Activated CD4-positive, alpha-beta T cell treated with anti-CD3 and anti-CD28 coated beads, Interleukin-2, Interleukin-6, amounts not matched to agents 100 ng/mL and 50 ng/mL, durations not matched to agents 16 hours and 8 hours (primary cell): ENCODE results near the gene TSPEAR.

Experiments used
- DNase-seq: peaks from one replicate; pipeline ENCODE4 v3.0.0-alpha.2; 2020

Gene TSPEAR

DNA sequence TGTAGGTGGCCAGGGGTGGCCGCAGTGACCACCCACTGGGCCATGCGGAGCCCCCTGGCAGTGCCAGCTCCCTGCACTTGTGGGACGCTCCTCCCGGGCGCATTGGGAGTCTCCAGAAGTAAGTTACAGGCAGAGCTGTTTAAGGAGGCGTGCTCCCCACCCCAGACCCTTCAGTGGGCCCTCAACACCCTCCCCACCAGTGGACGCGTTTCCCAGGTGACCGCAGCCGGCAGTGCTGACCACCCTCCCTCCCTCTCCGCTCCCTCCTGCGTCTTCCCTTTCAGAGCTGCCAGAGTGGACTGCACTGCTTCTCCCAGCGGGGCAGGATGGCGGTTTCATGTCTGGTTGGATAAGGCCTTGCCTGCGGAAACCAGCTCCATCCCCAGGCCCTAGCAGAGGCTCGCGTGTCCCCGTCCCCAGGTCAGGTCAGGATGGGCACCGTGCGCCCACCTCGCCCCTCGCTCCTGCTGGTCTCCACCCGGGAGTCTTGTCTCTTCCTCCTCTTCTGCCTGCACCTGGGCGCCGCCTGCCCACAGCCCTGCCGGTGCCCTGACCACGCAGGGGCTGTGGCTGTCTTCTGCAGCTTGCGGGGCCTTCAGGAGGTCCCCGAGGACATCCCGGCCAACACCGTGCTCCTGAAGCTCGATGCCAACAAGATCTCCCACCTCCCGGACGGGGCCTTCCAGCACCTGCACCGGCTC is 255.0 kb downstream of the TSPEAR start:
- DNase-seq: no peak

DNA sequence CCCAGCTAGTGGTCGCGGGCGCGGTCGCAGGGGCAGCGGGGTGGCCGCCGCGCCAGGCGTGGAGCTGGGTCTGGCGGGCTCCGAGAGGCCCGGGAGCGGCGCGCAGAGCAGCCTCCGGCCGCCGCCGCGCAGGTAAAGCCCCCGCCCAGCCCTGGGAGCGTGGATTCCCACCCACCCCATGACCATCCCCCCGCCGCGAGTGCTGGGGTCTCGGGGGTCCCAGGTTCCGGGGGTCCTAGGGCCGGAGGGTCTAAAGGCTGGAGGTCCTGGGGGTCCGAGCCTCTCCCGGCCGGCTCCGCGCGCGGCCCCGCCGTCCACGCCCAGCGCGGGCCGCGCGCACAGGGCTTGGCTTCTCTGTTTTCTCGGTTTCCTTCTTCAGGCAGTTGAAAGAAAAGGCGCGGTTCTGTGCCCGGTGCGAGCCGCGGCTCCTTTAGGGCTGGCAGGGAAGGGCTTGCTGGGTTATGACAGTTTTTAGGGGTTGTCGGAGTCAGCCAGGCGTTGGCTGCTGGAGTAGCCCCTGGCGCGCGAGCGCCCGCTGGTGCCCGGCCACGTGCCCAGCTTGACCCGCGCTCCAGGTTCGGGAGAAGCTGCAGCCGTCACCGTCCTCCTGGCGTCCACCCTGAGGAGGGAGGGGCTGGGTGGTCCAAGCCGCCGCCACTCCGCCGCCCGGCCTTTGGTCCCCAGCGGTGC is 255.7 kb downstream of the TSPEAR start:
- peak; percentile 41 for DNase-seq

DNA sequence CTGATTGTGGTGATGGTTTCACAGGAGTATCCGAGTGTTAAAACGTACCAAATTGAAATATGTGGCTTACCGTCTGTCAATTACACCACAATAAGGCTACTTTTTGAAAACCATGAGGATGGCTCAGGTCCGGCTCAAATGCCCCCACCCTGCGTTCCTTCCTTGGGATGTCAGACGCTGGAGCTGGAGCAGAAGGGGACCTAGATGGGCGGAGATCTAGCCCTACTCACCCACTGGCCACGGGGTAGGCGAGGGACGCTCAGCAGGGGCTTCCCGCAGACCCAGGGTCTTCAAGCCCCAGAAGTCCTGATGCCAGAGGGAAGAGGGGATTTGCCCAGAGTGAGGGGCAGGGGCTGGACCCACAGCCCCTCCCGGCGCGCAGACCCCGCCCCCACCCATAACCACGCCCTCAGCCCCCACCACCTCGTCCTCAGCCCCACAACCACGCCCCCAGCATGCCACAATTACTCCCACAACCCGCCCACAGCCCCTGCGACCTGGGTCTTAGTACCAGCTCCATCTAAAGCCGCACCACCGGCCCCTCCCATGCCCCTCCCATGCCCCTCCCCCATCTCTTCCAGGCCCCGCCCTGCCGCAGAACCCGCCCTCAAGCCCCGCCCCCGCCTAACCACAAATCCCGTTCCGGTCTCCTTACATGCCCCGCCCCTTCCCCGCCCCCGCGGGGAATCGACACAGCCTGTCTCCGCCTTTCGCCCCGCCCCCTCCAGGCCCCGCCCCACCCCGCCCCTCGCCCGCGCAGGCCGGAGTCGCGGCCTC is 256.4 kb downstream of the TSPEAR start, which contains the start of gene LRRC3:
LRRC3 (plus strand) TSS at position 764 of the 777 bp plus-strand sequence. CDS start 1,135 bp downstream, outside the sequence.
- DNase-seq: peak; percentile 87

DNA sequence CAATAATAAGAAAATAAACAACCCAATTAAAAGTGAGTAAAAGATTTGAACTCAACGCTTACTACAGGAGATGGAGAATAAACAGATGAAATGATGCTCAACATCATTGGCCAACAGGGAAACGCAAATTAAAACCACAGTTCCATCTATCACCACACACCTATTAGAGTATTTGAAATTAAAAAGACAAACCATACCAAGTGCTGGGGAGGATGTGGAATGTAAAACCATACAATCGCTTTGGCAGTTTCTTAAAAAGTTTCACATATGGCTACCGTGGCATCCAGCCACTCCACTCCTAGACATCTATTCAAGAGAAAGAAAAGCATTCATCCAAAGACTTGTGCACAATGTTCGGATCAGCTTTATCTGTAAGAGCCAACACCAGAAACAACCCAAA is 257.3 kb downstream of the TSPEAR start:
- no peak for DNase-seq

DNA sequence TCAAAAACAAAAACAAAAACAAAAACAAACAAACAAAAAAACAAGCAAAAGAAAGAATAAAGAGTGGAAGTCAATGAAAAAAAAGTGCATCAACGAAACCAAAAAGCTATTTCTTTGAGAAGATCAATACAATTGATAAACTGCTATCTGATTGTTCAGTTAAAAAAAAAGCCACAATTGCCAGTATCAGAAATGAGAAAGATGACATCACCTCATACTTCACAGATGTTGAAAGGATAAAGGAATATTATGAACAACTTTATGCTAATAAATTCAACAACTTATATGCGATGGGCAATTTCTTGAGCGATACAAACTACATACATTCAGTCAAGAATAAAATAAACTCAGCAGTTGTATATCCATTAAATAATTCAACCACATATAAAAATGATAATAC is 258.3 kb downstream of the TSPEAR start:
- no peak for DNase-seq

DNA sequence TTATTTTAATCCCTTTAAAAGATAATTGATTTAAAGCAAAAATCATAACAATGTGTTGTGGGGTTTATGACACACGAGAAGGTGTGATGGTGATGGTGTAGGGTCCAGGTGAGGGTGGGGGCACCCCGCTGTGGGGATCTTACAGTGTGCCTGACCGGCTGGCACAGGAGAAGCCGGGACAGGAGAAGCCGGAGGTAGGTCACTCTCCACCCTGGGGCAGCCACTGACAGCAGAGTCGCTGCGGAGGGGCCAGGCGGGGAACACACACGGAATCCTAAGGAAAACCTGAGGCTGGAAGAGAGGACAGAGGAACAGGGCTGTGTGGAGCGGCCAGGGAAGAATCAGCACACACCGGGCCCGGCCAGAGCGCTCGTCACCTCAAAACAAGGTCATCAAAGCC is 260.4 kb downstream of the TSPEAR start:
- DNase-seq: no peak

DNA sequence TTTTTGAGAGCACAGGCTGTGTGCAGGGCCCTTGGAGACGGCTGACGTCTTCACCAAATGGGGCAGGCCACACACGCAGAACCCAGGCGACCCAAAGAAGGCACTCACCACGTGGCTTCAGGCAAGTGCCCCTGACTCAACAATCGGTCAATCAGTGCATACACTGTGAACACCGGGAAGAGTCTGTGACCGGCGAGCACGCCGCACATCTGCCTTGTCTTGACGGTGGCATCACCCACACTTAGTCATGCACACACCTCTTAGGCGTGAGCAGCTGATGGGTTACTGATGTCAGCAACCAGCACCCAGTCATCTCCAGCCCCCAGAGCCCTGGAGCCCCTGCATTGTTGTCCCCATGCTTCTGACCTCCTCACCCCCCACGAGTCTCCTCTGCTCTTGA is 261.0 kb downstream of the TSPEAR start:
- DNase-seq: no peak

DNA sequence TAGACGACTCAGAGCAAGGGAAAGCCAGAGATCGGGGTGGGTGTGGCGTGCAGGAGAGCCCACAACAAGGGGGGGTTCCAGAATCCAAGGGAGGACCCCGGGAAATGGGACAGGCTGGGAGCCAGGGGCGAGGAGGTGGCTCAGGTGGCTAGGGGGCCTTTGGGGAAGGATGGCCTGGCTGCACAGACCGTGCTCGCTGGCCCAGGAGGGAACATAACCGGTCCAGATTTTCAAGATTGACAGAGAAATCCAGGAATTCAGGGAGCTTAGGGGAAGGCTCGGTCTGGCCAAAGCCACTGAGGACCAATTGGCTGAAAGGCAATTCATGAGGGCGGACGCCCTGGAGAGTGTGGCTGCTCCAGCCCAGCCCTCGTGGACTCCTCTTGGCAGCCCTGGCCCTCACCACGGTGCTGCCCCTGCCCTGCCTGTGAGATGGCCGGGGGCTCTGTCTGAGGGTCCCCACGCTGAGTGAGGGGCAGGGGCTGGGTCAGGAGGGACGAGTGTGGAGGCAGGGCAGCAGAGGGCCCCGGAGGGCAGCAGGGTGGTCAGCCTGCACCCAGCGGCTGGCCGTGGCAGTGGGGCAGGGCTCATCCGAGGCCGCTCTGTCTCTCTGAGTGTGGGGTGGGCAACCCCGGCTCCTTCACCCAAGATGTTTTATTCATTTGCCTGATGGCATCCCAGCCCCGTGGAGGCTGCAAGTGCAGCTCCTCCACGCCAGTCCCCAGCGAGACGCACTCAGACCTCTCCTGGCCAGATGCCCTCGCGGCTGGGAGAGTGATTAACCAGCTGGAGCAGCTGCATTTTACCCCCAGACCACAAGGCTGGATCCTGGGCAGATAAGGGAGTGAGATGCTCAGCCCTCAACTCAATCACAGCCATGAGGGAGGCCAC is 261.7 kb downstream of the TSPEAR start:
- no peak for DNase-seq

DNA sequence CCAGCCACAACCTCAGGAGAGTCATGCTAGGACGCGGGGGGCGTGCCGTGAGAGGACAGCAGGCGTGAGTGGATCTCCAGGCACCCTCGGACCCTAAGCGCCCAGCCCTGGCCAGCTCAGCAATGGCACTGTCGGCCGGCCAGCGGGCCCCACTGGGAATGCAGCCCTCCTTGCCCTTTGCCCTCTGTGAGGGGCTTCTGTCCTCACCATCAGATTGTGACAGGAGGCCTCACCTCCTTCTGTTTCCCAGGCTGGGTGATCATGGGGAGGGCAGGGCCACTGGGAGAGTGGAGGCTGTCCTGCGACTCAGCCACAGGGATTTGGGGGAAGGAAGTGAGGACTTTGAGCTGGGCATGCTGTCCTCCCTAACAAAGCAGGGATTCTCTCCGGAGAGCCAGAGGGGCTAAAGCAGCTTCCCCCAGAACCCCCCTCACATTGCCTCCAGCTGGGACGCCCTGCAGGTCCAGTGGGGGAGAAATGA is 262.7 kb downstream of the TSPEAR start:
- DNase-seq: no peak
